Activated naive CD4-positive, alpha-beta T cell treated with anti-CD3 and anti-CD28 coated beads, Interleukin-2, amount 10 ng/mL, durations not matched to agents 7 days and 5 days (primary cell): Measurements from ENCODE around the gene AGMO.

Experiments
- CTCF ChIA-PET: fragments of 350-600 bp; sonication (Branson Sonifier 250); formaldehyde crosslinking; loops from one replicate; lab custom pipeline; 2021; ENCODE audit warnings: antibody characterized with exemption; lab: Charles Lee
- DNase-seq: peaks from one replicate; pipeline ENCODE4 v3.0.0-alpha.2; 2020
- H3K27ac Mint-ChIP-seq: one replicate; pipeline ENCODE4 v1.8.0; 2021; ENCODE audit warnings: mild to moderate bottlenecking, moderate library complexity, mixed read lengths
- H3K27me3 Mint-ChIP-seq: one replicate; pipeline ENCODE4 v1.8.0; 2021; ENCODE audit warnings: mild to moderate bottlenecking, mixed read lengths
- H3K36me3 Mint-ChIP-seq: one replicate; pipeline ENCODE4 v1.8.0; 2021; ENCODE audit warnings: mixed read lengths
- H3K4me1 Mint-ChIP-seq: one replicate; pipeline ENCODE4 v1.8.0; 2021; ENCODE audit warnings: mixed read lengths
- H3K4me3 Mint-ChIP-seq: one replicate; pipeline ENCODE4 v1.8.0; 2021; ENCODE audit warnings: mild to moderate bottlenecking, moderate library complexity, mixed read lengths
- H3K9me3 Mint-ChIP-seq: one replicate; pipeline ENCODE4 v1.8.0; 2021; ENCODE audit warnings: mixed read lengths

The AGMO gene

GRCh38 chr7:15175152-15175551 is 386.7 kb downstream of the AGMO start:
- H3K9me3 Mint-ChIP-seq: peaks cover 2% of the 10 kb centered on the region

GRCh38 chr7:15174485-15174884 is 387.3 kb downstream of the AGMO start:
- H3K36me3 Mint-ChIP-seq: no peaks in the 10 kb centered on the region
- CTCF ChIA-PET: no interaction called here
- DNase-seq: no peak
- H3K9me3 Mint-ChIP-seq: peaks cover 2% of the 10 kb centered on the region
- no peaks in the 10 kb centered on the region for H3K4me1 Mint-ChIP-seq
- no peak overlapping the region for H3K4me3 Mint-ChIP-seq
- H3K27ac Mint-ChIP-seq: no peak overlapping the region
- no peaks in the 10 kb centered on the region for H3K27me3 Mint-ChIP-seq

More at GRCh38 chr7:15175152-15175551, 386.7 kb downstream of the AGMO start:
- Mint-ChIP-seq H3K36me3 (no peaks in the 10 kb centered on the region), H3K4me1 (no peaks in the 10 kb centered on the region), H3K4me3 (no peak overlapping the region), H3K27ac (no peak overlapping the region), H3K27me3 (no peaks in the 10 kb centered on the region)
- DNase-seq: no peak
- CTCF ChIA-PET: no interaction called here

GRCh38 chr7:15168489-15168888 is 393.3 kb downstream of the AGMO start:
- H3K9me3 Mint-ChIP-seq: peaks cover 11% of the 10 kb centered on the region
- no peaks in the 10 kb centered on the region for H3K4me1 Mint-ChIP-seq
- H3K4me3 Mint-ChIP-seq: no peak overlapping the region
- CTCF ChIA-PET: no interaction called here
- H3K27me3 Mint-ChIP-seq: no peaks in the 10 kb centered on the region
- H3K36me3 Mint-ChIP-seq: no peaks in the 10 kb centered on the region
- no peak overlapping the region for H3K27ac Mint-ChIP-seq
- DNase-seq: no peak

GRCh38 chr7:15167912-15168311 is 393.9 kb downstream of the AGMO start:
- CTCF ChIA-PET: no interaction called here
- Mint-ChIP-seq H3K36me3 (no peaks in the 10 kb centered on the region), H3K27ac (no peak overlapping the region)

GRCh38 chr7:15166620-15167019 is 395.2 kb downstream of the AGMO start:
- Mint-ChIP-seq H3K27ac (no peak overlapping the region), H3K4me1 (no peaks in the 10 kb centered on the region), H3K27me3 (no peaks in the 10 kb centered on the region), H3K9me3 (peaks cover 14% of the 10 kb centered on the region), H3K36me3 (no peaks in the 10 kb centered on the region), H3K4me3 (no peak overlapping the region)
- DNase-seq: no peak
- CTCF ChIA-PET: no interaction called here

More at GRCh38 chr7:15167912-15168311, 393.9 kb downstream of the AGMO start:
- DNase-seq: no peak
- Mint-ChIP-seq H3K9me3 (peaks cover 14% of the 10 kb centered on the region), H3K27me3 (no peaks in the 10 kb centered on the region), H3K4me3 (no peak overlapping the region), H3K4me1 (no peaks in the 10 kb centered on the region)

- Mint-ChIP-seq H3K9me3 (peaks cover 9% of the 10 kb centered on the region), H3K4me1 (no peaks in the 10 kb centered on the region), H3K27ac (no peak overlapping the region), H3K4me3 (no peak overlapping the region), H3K27me3 (no peaks in the 10 kb centered on the region), H3K36me3 (no peaks in the 10 kb centered on the region)
- DNase-seq: no peak
- CTCF ChIA-PET: no interaction called here
Observed at GRCh38 chr7:15159261-15159660, 402.6 kb downstream of the AGMO start.

GRCh38 chr7:15158141-15158810 is 403.5 kb downstream of the AGMO start:
- CTCF ChIA-PET: no interaction called here
- Mint-ChIP-seq H3K4me3 (no peak overlapping the region), H3K9me3 (peaks cover 9% of the 10 kb centered on the region), H3K27ac (no peak overlapping the region), H3K27me3 (no peaks in the 10 kb centered on the region), H3K36me3 (no peaks in the 10 kb centered on the region), H3K4me1 (no peaks in the 10 kb centered on the region)
- DNase-seq: no peak
